H9 (cell line): ENCODE data around the gene CFAP410. TPM values are rescaled to one million over a fixed set of nuclear protein-coding genes. Genes with fewer than 3 reads are reported as not detected.
A peak's percentile ranks its signal among the peaks of the same experiment; 100 is the strongest.
"Not testable (repeated sequence)": the region's sequence is repeated elsewhere in the genome, so short reads cannot be mapped to it uniquely, and the experiment has no call there.

ENCODE experiments used
- DNase-seq: peaks from one replicate; pipeline ENCODE4 v3.0.0-alpha.2; 2017
- H2AFZ ChIP-seq: one replicate; pipeline ENCODE4 v1.6.1; 2013; ENCODE audit warnings: mild to moderate bottlenecking, low read length, control low read depth, moderate library complexity
- H2AK5ac ChIP-seq: 2 replicates; pipeline ENCODE4 v1.6.1; 2013; ENCODE audit warnings: low read length, control low read depth, mixed read lengths; ENCODE audit not compliant: insufficient read length
- H2BK120ac ChIP-seq: one replicate; pipeline ENCODE4 v1.6.1; 2013; ENCODE audit warnings: low read depth, mild to moderate bottlenecking, low read length, control low read depth, inconsistent platforms; ENCODE audit not compliant: poor library complexity, severe bottlenecking
- H2BK12ac ChIP-seq: 2 replicates; pipeline ENCODE4 v1.6.1; 2013; ENCODE audit warnings: low read length, control low read depth, mixed read lengths, low read depth; ENCODE audit not compliant: insufficient read length
- H2BK15ac ChIP-seq: 2 replicates; pipeline ENCODE4 v1.6.1; 2013; ENCODE audit warnings: low read depth, low read length, control low read depth
- H2BK20ac ChIP-seq: one replicate; pipeline ENCODE4 v1.6.1; 2013; ENCODE audit warnings: low read depth, mild to moderate bottlenecking, low read length, control low read depth, inconsistent platforms; ENCODE audit not compliant: poor library complexity, severe bottlenecking
- H2BK5ac ChIP-seq: 2 replicates; pipeline ENCODE4 v1.6.1; 2013; ENCODE audit warnings: low read length, control low read depth, mixed read lengths; ENCODE audit not compliant: insufficient read length
- H3K14ac ChIP-seq: 2 replicates; pipeline ENCODE4 v1.6.1; 2013; ENCODE audit warnings: low read length, control low read depth; ENCODE audit not compliant: insufficient read depth
- H3K18ac ChIP-seq: 2 replicates; pipeline ENCODE4 v1.6.1; 2013; ENCODE audit warnings: low read depth, mild to moderate bottlenecking, mixed read lengths, low read length, control low read depth; ENCODE audit not compliant: insufficient read length
- H3K23ac ChIP-seq: 2 replicates; pipeline ENCODE4 v1.6.1; 2013; ENCODE audit warnings: low read length, control low read depth, mixed read lengths, low read depth; ENCODE audit not compliant: insufficient read length
- H3K23me2 ChIP-seq: 2 replicates; pipeline ENCODE4 v1.6.1; 2013; ENCODE audit warnings: low read depth, mild to moderate bottlenecking, mixed read lengths, low read length, control low read depth; ENCODE audit not compliant: insufficient read length, poor library complexity, severe bottlenecking
- H3K27ac ChIP-seq: 2 replicates; pipeline ENCODE4 v1.5.1; 2013; ENCODE audit warnings: low read length, control low read depth, mixed read lengths, low read depth; ENCODE audit not compliant: insufficient read length
- H3K27me3 ChIP-seq: 2 replicates; pipeline ENCODE4 v1.6.1; 2013; ENCODE audit warnings: low read length, control low read depth, inconsistent platforms; ENCODE audit not compliant: insufficient read depth
- H3K4ac ChIP-seq: 2 replicates; pipeline ENCODE4 v1.6.1; 2013; ENCODE audit warnings: low read depth, mild to moderate bottlenecking, control low read depth, inconsistent platforms, low read length, moderate library complexity
- H3K4me1 ChIP-seq: 2 replicates; pipeline ENCODE4 v1.6.1; 2013; ENCODE audit warnings: low read length, control low read depth, inconsistent platforms; ENCODE audit not compliant: insufficient read depth
- H3K4me2 ChIP-seq: 2 replicates; pipeline ENCODE4 v1.6.1; 2013; ENCODE audit warnings: low read length, control low read depth, mixed read lengths; ENCODE audit not compliant: insufficient read length, insufficient read depth
- H3K56ac ChIP-seq: 2 replicates; pipeline ENCODE4 v1.6.1; 2013; ENCODE audit warnings: low read depth, mild to moderate bottlenecking, mixed read lengths, low read length, control low read depth; ENCODE audit not compliant: insufficient read length
- H3K79me1 ChIP-seq: 2 replicates; pipeline ENCODE4 v1.6.1; 2013; ENCODE audit warnings: low read depth, mild to moderate bottlenecking, moderate library complexity, low read length, control low read depth, inconsistent platforms; ENCODE audit not compliant: insufficient read depth, poor library complexity, severe bottlenecking
- H3K79me2 ChIP-seq: 2 replicates; pipeline ENCODE4 v1.6.1; 2013; ENCODE audit warnings: low read length, control low read depth, inconsistent platforms; ENCODE audit not compliant: insufficient read depth
- H3K9ac ChIP-seq: 2 replicates; pipeline ENCODE4 v1.6.1; 2013; ENCODE audit warnings: low read length, control low read depth, mixed read lengths; ENCODE audit not compliant: insufficient read length; ENCODE audit errors: extremely low read depth
- H3K9me3 ChIP-seq: one replicate; pipeline ENCODE4 v1.6.1; 2013; ENCODE audit warnings: low read depth, low read length, inconsistent platforms; ENCODE audit not compliant: control insufficient read depth
- H3T11ph ChIP-seq: one replicate; pipeline ENCODE4 v1.6.1; 2013; ENCODE audit warnings: mild to moderate bottlenecking, low read length, control low read depth, inconsistent platforms
- H4K20me1 ChIP-seq: one replicate; pipeline ENCODE4 v1.6.1; 2013; ENCODE audit not compliant: control insufficient read depth, insufficient read length, insufficient read depth
- H4K5ac ChIP-seq: 2 replicates; pipeline ENCODE4 v1.6.1; 2013; ENCODE audit warnings: low read depth, mild to moderate bottlenecking, mixed read lengths, low read length, control low read depth; ENCODE audit not compliant: insufficient read length
- H4K8ac ChIP-seq: replicated peaks from 2 replicates; pipeline ENCODE4 v1.6.1; 2013; ENCODE audit warnings: low read length, control low read depth, mixed read lengths, low read depth; ENCODE audit not compliant: insufficient read length
- H4K91ac ChIP-seq: 2 replicates; pipeline ENCODE4 v1.6.1; 2013; ENCODE audit warnings: low read depth, mild to moderate bottlenecking, moderate library complexity, mixed read lengths, low read length, control low read depth; ENCODE audit not compliant: insufficient read length
- H3K27ac Mint-ChIP-seq, 3 experiments: 2 replicates in 2 of 3; 3 replicates in 1 of 3; pipeline ENCODE4 v1.8.0; 2020 to 2021; ENCODE audit warnings: mixed read lengths in 3 of 3, mild to moderate bottlenecking in 1 of 3, moderate library complexity in 1 of 3
- H3K27me3 Mint-ChIP-seq: 2 replicates; pipeline ENCODE4 v1.8.0; 2021; ENCODE audit warnings: low read depth, mild to moderate bottlenecking, moderate library complexity, mixed read lengths
- H3K36me3 Mint-ChIP-seq, 3 experiments: 2 replicates in 2 of 3; 3 replicates in 1 of 3; pipeline ENCODE4 v1.8.0; 2020 to 2021; ENCODE audit warnings: low read depth in 3 of 3, mixed read lengths in 3 of 3; ENCODE audit not compliant: insufficient read depth in 1 of 3
- H3K4me1 Mint-ChIP-seq, 2 experiments: 2 replicates each; pipeline ENCODE4 v1.8.0; 2020; ENCODE audit warnings: mixed read lengths in 2 of 2
- H3K4me3 Mint-ChIP-seq, 2 experiments: 2 replicates in 1 of 2; 3 replicates in 1 of 2; pipeline ENCODE4 v1.8.0; 2020 to 2021; ENCODE audit warnings: mild to moderate bottlenecking in 2 of 2, mixed read lengths in 2 of 2, moderate library complexity in 1 of 2
- H3K9me3 Mint-ChIP-seq, 2 experiments: 2 replicates in 1 of 2; 3 replicates in 1 of 2; pipeline ENCODE4 v1.8.0; 2020; ENCODE audit warnings: mild to moderate bottlenecking in 2 of 2, mixed read lengths in 2 of 2, moderate library complexity in 1 of 2
- CTCF ChIP-seq: fragments of 200-600 bp; sonication (generic); conservative IDR thresholded peaks from 3 replicates; pipeline ENCODE4 v1.8.0; 2021; ENCODE audit warnings: antibody characterized with exemption, mild to moderate bottlenecking
- WGBS: extraction: QIAGEN DNeasy Blood & Tissue Kit; methylation state at CpG from one replicate; pipeline ENCODE4 v1.1.7; 2013; ENCODE audit warnings: missing lambda C conversion rate, low lambda C conversion rate, mixed read lengths; ENCODE audit not compliant: insufficient read length; ENCODE audit errors: extremely low coverage; 5-methylcytosine and 5-hydroxymethylcytosine counted together
- total RNA-seq: library from RNA; stranded (reverse); gene quantifications from 2 replicates; pipeline ENCODE4 v1.2.1, GENCODE V29; 2021

The CFAP410 gene
- total RNA-seq, 1 experiment from 2014 or later = 17.0 TPM

- H3K36me3 Mint-ChIP-seq = no peaks in the 10 kb centered on the region
- peaks cover 22 to 26% of the 10 kb centered on the region in 2 experiments for H3K4me1 Mint-ChIP-seq
- H3K79me1 ChIP-seq = no peaks in the 10 kb centered on the region
- DNase-seq = no peak
- no peak overlapping the region for H2AK5ac ChIP-seq
- no peak overlapping the region for H3K14ac ChIP-seq
- peaks cover 14% of the 10 kb centered on the region for H3K27me3 Mint-ChIP-seq
- no peak overlapping the region for H2BK12ac ChIP-seq
- H3K4me2 ChIP-seq = no peak overlapping the region
- no peak overlapping the region for H3K27ac Mint-ChIP-seq
- H2BK5ac ChIP-seq = no peak overlapping the region
- H2BK20ac ChIP-seq = no peak overlapping the region
- no peaks in the 10 kb centered on the region; the same call in 1 of the 2 replicates for H3K4me1 ChIP-seq
- no peaks in the 10 kb centered on the region for H3K79me2 ChIP-seq
- H3K9ac ChIP-seq = no peak overlapping the region
- H4K91ac ChIP-seq = no peak overlapping the region
- no peaks in the 10 kb centered on the region for H4K20me1 ChIP-seq
- H2BK15ac ChIP-seq = no peak overlapping the region
- no peak overlapping the region for H3K4me3 Mint-ChIP-seq
- H3K23me2 ChIP-seq = no peaks in the 10 kb centered on the region
- no peak overlapping the region for H3K23ac ChIP-seq
- H3K27me3 ChIP-seq = no peaks in the 10 kb centered on the region
- H2BK120ac ChIP-seq = no peak overlapping the region
- H3K9me3 ChIP-seq = no peaks in the 10 kb centered on the region
- H2AFZ ChIP-seq = no peak overlapping the region
- H4K8ac ChIP-seq = no peak overlapping the region
- H3T11ph ChIP-seq = no peak overlapping the region
- no peak overlapping the region for H3K18ac ChIP-seq
- no peak overlapping the region for H4K5ac ChIP-seq
- WGBS = no CpG with 5 or more reads among the region's 11 CpGs
- no peak overlapping the region for H3K4ac ChIP-seq
- H3K9me3 Mint-ChIP-seq = no peaks in the 10 kb centered on the region
- H3K56ac ChIP-seq = no peak overlapping the region
- no peak for TF ChIP-seq CTCF
- H3K27ac ChIP-seq = no peak overlapping the region
Observed at GRCh38 chr21:44283948-44284347, 55.2 kb downstream of the CFAP410 start.

- peak overlapping the region in 1 of 3 experiments; percentile 60; a peak in 1 of 7 replicates for H3K27ac Mint-ChIP-seq
- not testable (repeated sequence) for H3T11ph ChIP-seq, H3K9me3 ChIP-seq, DNase-seq, H4K91ac ChIP-seq, H3K36me3 Mint-ChIP-seq, H3K14ac ChIP-seq, H2AK5ac ChIP-seq, H3K9me3 Mint-ChIP-seq, H3K4me1 ChIP-seq, H3K23ac ChIP-seq, H2BK15ac ChIP-seq, H3K4ac ChIP-seq, H2BK5ac ChIP-seq, H4K20me1 ChIP-seq, H2BK120ac ChIP-seq, H2AFZ ChIP-seq, H3K56ac ChIP-seq, H2BK20ac ChIP-seq, H4K5ac ChIP-seq, H3K23me2 ChIP-seq, H3K27me3 ChIP-seq, H4K8ac ChIP-seq, H3K27ac ChIP-seq, H3K79me1 ChIP-seq, H2BK12ac ChIP-seq, H3K79me2 ChIP-seq, H3K18ac ChIP-seq, H3K4me3 Mint-ChIP-seq, H3K9ac ChIP-seq, H3K4me2 ChIP-seq
- H3K27me3 Mint-ChIP-seq = peaks cover 14% of the 10 kb centered on the region
- H3K4me1 Mint-ChIP-seq = peaks cover 22 to 26% of the 10 kb centered on the region in 2 experiments
- WGBS = no CpG with 5 or more reads among the region's 11 CpGs
Observed at GRCh38 chr21:44283211-44283785, 55.9 kb downstream of the CFAP410 start.
